Measurements from ENCODE around the gene PRIM2.
"Not testable (repeated sequence)": the region's sequence is repeated elsewhere in the genome, so short reads cannot be mapped to it uniquely, and the experiment has no call there.

Gene PRIM2

GRCh38 chr6:57605303-57605702, 287.9 kb downstream of the PRIM2 start:
- not testable (repeated sequence) for H3K9me3 Mint-ChIP-seq; H3K4me1 Mint-ChIP-seq; ATAC-seq; H3K27ac Mint-ChIP-seq; DNase-seq (ENCODE audit: low spot score in 2 of 2); H3K4me3 Mint-ChIP-seq
- peaks cover 13% of the 10 kb centered on the region for H3K36me3 Mint-ChIP-seq

GRCh38 chr6:57606331-57606730, 288.9 kb downstream of the PRIM2 start:
- peaks cover 13% of the 10 kb centered on the region for H3K36me3 Mint-ChIP-seq
- not testable (repeated sequence) for ATAC-seq; H3K27ac Mint-ChIP-seq; DNase-seq (ENCODE audit: low spot score in 2 of 2); H3K9me3 Mint-ChIP-seq; H3K4me1 Mint-ChIP-seq; H3K4me3 Mint-ChIP-seq

- DNase-seq (ENCODE audit: low spot score in 2 of 2); H3K4me3 Mint-ChIP-seq; H3K27ac Mint-ChIP-seq; H3K9me3 Mint-ChIP-seq; H3K36me3 Mint-ChIP-seq; H3K4me1 Mint-ChIP-seq; ATAC-seq: not testable (repeated sequence)
These were observed 293.2 kb downstream of the PRIM2 start for GRCh38 chr6:57610612-57611011.

GRCh38 chr6:57618959-57619358, 301.5 kb downstream of the PRIM2 start:
- not testable (repeated sequence) for DNase-seq (ENCODE audit: low spot score in 2 of 2); H3K27ac Mint-ChIP-seq; ATAC-seq; H3K36me3 Mint-ChIP-seq; H3K4me1 Mint-ChIP-seq; H3K9me3 Mint-ChIP-seq; H3K4me3 Mint-ChIP-seq

- H3K4me1 Mint-ChIP-seq; H3K4me3 Mint-ChIP-seq; H3K27ac Mint-ChIP-seq; DNase-seq (ENCODE audit: low spot score in 2 of 2); ATAC-seq; H3K9me3 Mint-ChIP-seq; H3K36me3 Mint-ChIP-seq: not testable (repeated sequence)
These were observed 314.3 kb downstream of the PRIM2 start for GRCh38 chr6:57631773-57632172.

GRCh38 chr6:57658526-57658925, 341.1 kb downstream of the PRIM2 start:
- not testable (repeated sequence) for DNase-seq (ENCODE audit: low spot score in 2 of 2); H3K4me3 Mint-ChIP-seq; H3K9me3 Mint-ChIP-seq; H3K36me3 Mint-ChIP-seq; H3K4me1 Mint-ChIP-seq; H3K27ac Mint-ChIP-seq; ATAC-seq

GRCh38 chr6:57659794-57660193, 342.4 kb downstream of the PRIM2 start:
- DNase-seq (ENCODE audit: low spot score in 2 of 2); ATAC-seq; H3K4me3 Mint-ChIP-seq; H3K27ac Mint-ChIP-seq; H3K4me1 Mint-ChIP-seq; H3K9me3 Mint-ChIP-seq; H3K36me3 Mint-ChIP-seq: not testable (repeated sequence)

- H3K36me3 Mint-ChIP-seq; H3K9me3 Mint-ChIP-seq; ATAC-seq; H3K27ac Mint-ChIP-seq; DNase-seq (ENCODE audit: low spot score in 2 of 2); H3K4me1 Mint-ChIP-seq; H3K4me3 Mint-ChIP-seq: not testable (repeated sequence)
These were observed 343.5 kb downstream of the PRIM2 start for GRCh38 chr6:57660940-57661339.

GRCh38 chr6:57668108-57668507, 350.7 kb downstream of the PRIM2 start:
- not testable (repeated sequence) for H3K27ac Mint-ChIP-seq; H3K36me3 Mint-ChIP-seq; DNase-seq (ENCODE audit: low spot score in 2 of 2); H3K4me1 Mint-ChIP-seq; H3K9me3 Mint-ChIP-seq; ATAC-seq; H3K4me3 Mint-ChIP-seq

GRCh38 chr6:57671237-57671636, 353.8 kb downstream of the PRIM2 start:
- not testable (repeated sequence) for ATAC-seq; H3K9me3 Mint-ChIP-seq; H3K27ac Mint-ChIP-seq; H3K4me3 Mint-ChIP-seq; DNase-seq (ENCODE audit: low spot score in 2 of 2); H3K36me3 Mint-ChIP-seq; H3K4me1 Mint-ChIP-seq

- not testable (repeated sequence) for H3K4me3 Mint-ChIP-seq; H3K36me3 Mint-ChIP-seq; DNase-seq (ENCODE audit: low spot score in 2 of 2); H3K9me3 Mint-ChIP-seq; H3K4me1 Mint-ChIP-seq; H3K27ac Mint-ChIP-seq; ATAC-seq
These were observed 354.7 kb downstream of the PRIM2 start for GRCh38 chr6:57671937-57672627.

GRCh38 chr6:57673281-57673680, 355.9 kb downstream of the PRIM2 start:
- not testable (repeated sequence) for H3K9me3 Mint-ChIP-seq; H3K36me3 Mint-ChIP-seq; H3K4me3 Mint-ChIP-seq; DNase-seq (ENCODE audit: low spot score in 2 of 2); ATAC-seq; H3K27ac Mint-ChIP-seq; H3K4me1 Mint-ChIP-seq

- not testable (repeated sequence) for H3K4me1 Mint-ChIP-seq
These were observed 358.0 kb downstream of the PRIM2 start for GRCh38 chr6:57675386-57675785.

GRCh38 chr6:57696382-57696781, 379.0 kb downstream of the PRIM2 start:
- DNase-seq (ENCODE audit: low spot score in 2 of 2); H3K4me3 Mint-ChIP-seq; H3K36me3 Mint-ChIP-seq; H3K9me3 Mint-ChIP-seq; ATAC-seq; H3K4me1 Mint-ChIP-seq; H3K27ac Mint-ChIP-seq: not testable (repeated sequence)

More at GRCh38 chr6:57675386-57675785, 358.0 kb downstream of the PRIM2 start:
- H3K9me3 Mint-ChIP-seq; H3K27ac Mint-ChIP-seq; ATAC-seq; H3K36me3 Mint-ChIP-seq; DNase-seq (ENCODE audit: low spot score in 2 of 2); H3K4me3 Mint-ChIP-seq: not testable (repeated sequence)
